NCI-H1694 (cell line): ENCODE data around the gene LRRC63.
"Not testable (repeated sequence)": the region's sequence is repeated elsewhere in the genome, so short reads cannot be mapped to it uniquely, and the experiment has no call there.

ENCODE experiments used
- DNase-seq: peaks from one replicate; lab custom pipeline; 2025; lab: John Stamatoyannopoulos, UW

Gene LRRC63

DNA sequence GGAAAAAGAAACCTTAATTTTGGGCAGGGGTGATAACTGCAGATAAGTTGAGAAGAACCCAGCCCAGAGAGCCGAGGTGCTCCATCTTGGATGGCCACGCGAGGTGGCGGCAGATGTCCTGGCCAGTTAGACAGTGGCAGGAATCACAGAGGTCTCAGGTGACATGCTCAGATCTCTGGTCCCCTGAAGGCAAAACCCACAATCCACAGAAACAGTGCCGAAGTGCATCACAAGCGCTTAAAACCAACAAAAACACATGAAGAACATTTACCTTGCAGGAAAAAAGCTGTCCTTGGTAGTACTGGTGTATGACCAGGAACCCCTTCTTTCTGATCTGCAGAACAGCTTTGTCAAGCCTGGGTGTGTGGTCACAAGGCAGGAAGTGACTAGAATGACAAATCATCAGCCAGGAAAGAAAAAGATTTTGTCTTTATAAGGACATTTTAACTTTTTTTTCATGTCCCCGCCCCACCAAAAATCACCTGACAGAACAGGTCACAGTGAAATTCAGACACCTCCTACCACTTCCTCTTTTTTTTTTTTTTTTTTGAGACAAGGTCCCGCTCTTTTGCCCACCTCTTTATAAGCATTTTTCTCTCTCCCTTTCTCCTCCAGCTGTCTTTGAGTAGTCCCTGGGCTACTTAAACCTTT is 29.8 kb upstream of the LRRC63 start, which contains the start of gene LCP1:
LCP1 (minus strand) TSS at position 338 of the 651 bp plus-strand sequence. CDS start 22,515 bp downstream, outside the sequence.
- no peak for DNase-seq

DNA sequence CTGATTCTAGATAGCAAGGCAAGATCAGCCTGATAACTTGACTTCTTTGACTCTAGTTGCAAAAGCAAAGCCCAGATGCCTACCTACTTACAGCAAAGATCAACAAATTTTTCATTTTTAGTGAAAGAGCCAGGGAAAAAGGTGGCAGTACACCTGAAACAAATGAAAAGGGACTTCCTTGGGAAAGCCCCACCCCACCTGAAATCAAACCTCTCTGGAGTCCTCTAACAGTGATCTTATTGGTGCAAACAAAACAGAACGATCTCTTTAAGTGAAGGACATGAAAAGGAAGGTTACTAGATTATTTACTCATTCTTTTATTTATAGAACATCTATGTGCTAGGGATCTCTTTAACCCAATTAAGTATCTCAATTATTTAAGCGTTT is 29.2 kb upstream of the LRRC63 start:
- DNase-seq = no peak

DNA sequence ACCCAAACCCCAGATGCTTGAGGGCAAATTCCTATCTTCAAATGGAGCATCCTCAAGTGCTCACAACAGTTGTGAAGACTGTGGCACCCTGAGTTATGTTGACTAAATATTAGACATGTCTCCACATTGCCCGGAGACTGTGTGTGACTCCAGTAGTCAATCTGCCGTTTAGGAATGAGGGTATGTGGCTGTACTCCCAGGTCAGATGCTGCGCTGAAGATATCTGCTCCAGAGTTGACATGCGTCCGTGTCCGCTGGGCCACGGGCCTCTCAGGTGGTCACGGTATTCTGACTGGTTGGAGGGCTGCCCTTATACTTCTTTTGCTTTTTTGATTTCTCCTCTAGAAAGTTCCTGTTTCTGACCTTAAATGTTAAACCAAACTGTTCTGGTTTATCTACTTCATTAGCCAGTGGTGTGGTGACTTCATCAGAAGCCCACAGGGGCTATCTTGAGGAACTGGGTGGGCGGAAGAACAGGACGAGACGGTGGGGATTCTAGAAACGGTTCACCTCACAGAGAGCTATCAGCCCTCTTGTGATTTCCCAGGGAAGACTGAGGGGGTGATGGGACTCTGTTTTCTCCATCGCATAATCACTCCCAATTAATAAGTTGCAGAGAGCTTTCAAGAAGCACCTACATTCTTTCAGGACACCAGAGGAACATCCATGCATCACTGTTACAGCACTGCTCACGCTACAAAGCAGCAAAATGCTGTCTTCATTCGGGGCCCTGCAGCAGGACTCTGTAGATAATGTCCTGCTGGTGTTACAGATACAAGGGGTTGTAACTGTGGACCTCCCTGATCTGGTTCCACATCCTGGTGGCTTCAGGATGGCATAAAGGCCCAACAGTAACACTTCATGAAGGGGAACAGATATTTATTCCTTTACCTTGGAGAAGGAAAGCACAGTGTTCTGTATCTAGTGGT is 28.4 kb upstream of the LRRC63 start:
- DNase-seq = no peak

DNA sequence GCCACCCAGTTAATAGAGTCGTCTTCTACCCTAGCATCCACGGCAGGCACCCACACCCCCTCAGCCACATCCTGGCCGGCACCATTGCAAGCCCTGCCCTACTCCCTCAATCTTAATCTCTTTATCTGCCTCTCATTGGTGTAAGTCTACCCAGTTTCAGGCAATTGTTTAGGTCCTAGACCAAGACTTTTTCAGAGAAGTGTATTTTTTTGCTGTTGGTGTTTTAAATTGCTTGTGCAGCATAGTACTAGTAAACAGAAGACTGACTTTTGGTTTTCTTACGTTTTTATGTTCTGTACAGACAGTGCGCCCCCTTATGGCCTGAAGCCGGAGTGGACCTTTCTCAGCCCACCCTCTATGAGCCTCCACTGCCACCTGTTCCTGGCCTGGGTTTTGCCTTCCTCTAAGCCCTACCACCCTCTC is 27.4 kb upstream of the LRRC63 start:
- no peak for DNase-seq

GRCh38 chr13:46185634-46186033 is 26.1 kb upstream of the LRRC63 start:
- no peak for DNase-seq

- DNase-seq = no peak
Measured at GRCh38 chr13:46192412-46192811, 19.3 kb upstream of the LRRC63 start.

DNA sequence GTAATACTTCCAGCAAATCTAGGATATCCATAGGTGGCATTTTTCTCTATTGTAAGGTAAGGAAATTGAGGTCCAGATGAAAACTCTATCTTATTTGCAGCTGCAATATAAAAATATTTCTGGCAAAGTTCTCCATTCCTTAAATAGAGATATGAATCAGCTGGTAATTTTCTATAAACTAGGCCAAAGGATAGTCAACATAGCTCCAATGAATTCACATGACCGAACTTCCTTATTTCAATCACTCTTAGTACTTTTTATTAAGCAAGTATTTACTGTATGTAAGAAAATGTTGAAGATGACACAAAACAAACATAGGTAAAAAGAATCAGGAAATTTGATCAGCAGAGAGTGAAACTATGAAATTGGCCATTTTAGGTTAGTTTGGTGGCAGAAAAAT is 16.7 kb upstream of the LRRC63 start:
- DNase-seq = no peak

DNA sequence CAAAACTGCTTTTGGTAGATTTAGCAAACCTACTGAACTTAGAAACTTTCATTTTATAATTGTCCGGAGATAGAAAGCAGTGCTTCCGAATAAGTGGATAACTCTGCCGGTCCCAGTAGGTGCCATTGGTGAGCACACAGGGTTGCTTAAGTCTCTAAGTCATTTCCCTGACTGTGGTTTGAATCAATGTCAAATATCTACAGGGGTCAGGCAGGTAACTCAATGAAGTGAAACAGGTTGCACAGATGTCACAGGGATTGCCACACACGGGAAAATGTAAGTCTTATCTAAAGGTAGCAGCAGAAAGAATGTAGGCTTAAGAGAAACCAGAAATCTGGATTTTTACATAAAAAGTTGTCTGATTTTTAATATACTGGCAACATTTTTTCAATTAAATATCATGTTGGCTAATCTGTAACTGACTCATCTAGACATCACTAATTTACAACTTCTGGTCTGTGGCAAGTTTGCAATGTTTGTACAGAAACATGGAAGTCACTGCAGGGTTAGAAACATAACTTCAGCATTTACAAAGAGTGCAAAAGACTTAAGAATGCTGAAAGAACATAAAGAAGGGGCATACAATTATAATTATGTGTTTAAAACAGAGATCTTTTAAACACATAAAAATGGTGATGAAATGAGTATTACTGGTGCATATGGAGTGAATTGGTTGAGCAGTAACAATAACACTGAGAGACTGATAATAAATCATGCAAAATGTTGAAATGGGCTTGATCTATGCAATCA is 14.3 kb upstream of the LRRC63 start:
- no peak for DNase-seq

DNA sequence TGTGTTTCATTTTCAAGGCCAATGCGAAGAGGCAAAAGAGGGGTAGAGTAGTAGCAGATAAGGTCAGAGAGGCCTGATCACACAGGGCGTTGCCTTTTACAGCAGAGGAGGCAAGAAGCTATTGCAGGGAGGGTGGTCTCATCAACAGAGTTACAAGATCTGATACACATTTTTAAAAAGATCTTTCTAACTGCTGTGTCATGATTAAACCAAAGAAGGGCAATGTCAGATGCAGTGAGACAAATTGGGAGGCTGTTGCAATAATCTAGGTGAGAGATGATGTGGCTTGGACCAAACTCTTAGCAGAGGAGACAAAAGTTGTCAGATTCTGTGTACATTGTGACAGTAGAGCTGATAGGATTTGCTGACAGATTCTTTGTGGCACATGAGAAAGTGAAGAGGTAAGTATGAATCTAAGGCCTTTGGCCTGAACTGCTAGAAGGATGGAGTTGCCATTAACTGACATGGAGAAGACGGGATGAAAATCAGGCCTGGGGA is 13.0 kb upstream of the LRRC63 start:
- DNase-seq = no peak

GRCh38 chr13:46202188-46202795 is 9.4 kb upstream of the LRRC63 start:
- no peak for DNase-seq

DNA sequence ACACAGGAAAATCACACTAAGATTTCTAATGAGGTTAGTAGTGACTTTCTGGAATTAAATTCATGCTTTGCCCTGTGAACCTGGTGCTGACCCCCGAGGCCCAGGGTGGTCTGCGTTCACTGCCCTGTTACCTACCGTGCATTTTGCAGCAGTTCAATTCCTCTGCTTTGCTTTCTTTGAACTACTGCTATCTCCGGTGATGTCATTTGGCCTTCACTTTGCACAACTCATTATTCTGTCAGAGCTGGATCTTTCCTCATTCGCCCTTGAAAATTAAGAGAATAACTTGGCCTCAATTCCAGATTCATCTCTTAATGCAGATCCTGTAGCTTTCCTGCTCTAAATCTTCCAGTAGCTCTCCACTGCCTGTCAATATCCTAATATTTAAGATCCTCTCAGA is 8.8 kb upstream of the LRRC63 start:
- no peak for DNase-seq

DNA sequence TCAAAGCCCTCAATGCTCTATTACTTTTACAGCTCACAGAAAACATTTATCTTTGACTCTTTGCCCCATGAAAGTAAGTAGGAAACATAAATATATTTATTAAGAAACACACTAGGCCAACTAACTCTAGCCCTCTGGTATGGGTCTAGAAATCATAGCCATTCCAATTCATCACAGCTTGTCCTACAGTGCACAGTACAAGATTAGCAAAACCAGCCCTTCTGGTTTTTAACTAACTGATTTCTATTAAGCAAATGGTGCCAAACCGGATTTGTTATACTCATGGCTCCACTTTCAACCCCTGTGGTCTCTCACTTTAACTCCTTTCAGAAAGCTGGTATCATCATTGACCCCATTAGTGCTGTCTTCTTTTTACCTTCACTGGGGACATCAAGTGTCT is 5.6 kb upstream of the LRRC63 start:
- DNase-seq = no peak

DNA sequence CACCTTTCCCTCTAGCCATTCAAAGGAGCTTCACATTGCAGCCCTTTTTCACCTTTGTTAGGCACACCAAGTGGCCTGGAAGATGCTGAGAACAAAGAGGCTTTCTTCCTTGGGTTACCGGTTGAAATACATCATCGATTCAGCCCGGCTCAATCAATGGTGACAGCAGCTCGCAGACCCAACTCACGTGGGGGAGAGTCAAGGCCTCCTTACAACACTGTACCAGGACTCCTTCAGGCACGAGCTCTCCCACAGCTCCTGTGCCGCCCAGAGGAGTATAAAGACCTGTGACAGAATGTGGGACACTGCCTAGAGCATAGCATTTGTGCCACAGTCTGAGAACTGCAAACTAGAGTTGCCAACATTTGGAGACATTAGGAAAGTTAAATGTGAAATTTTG is 3.9 kb upstream of the LRRC63 start:
- DNase-seq = no peak

DNA sequence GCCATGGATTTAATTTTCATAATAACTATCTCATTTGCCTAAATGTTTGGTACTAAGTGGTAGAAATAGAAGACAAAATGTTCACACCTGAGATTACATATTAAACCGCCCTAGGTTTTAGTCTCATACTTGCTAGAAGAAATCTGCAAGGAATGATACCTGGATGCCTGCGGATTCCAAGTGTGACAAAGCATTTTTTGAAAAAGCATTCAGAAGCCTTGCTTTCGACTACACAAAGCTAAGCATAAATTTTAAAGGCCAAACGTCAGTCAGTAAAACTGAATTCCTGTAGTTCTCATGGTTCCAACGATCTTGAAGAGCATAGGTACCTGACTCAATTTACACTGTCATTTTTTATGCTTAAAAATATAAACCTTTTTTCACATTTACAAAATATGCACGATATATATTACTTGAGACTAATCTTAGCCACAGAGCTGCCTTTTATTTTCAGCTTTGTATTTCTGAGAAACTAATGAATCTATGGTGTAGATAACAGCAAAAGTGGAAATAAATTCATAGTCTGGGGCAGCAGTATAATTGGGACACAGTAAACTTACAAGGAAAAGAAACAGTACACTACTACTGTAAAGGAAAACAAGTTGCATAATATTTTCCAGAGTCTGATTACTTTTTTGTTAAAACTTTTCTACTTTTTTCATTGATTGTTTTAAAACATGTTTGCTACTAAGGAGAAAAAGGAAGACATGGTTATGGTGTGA is 1.2 kb upstream of the LRRC63 start:
- no peak for DNase-seq

DNA sequence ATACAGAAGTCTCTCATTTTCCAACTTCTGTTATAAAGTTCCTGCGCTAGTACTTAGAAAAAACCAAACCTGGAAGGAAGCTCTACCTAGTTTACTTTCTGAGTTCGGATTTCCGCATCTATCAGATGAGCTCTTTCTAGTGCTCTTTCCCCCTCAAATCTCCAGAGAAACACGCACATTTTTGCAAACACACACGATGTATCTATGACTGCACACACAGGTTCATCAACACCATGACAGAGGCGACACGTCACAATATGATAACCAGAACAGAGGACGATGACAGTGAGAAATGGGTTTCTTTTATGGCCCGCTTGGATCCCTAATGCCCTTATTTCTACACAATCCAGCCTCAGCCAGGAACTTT is 629 bp upstream of the LRRC63 start:
- DNase-seq = peak; percentile 1

DNA sequence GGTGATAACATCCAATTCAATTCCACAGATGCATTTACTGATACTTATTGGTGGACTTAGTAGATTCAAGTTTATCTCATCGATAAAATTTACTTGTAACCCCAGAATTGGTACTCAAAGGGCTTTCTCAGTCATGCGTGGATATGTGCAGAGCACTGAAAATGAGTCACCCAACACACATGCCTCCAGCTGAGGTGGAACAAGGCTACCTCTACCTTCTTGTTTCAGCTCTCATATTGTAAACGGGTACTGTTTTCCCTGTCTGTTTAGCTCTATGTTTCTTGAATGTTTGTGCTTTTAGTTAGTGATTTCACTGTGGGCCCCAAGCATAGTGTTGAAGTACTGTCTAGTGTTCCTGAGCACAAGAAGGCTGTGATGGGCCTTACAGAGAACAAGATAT is 1.5 kb downstream of the LRRC63 start:
- DNase-seq = no peak

DNA sequence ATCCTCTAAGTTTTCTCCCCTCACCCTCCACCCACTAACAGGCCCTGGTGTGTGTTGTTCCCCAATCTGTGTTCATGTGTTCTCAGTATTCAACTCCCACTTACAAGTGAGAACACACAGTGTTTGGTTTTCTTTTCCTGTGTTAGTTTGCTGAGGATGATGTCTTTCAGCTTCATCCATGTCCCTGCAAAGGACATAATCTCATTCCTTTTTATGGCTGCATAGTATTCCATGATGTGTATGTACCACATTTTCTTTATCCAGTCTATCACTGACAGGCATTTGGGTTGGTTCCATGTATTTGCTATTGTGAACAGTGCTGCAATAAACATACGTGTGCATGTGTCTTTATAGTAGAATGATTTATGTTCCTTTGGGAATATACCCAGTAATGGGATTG is 3.0 kb downstream of the LRRC63 start:
- DNase-seq = not testable (repeated sequence)

GRCh38 chr13:46220234-46220633 is 8.5 kb downstream of the LRRC63 start:
- not testable (repeated sequence) for DNase-seq

DNA sequence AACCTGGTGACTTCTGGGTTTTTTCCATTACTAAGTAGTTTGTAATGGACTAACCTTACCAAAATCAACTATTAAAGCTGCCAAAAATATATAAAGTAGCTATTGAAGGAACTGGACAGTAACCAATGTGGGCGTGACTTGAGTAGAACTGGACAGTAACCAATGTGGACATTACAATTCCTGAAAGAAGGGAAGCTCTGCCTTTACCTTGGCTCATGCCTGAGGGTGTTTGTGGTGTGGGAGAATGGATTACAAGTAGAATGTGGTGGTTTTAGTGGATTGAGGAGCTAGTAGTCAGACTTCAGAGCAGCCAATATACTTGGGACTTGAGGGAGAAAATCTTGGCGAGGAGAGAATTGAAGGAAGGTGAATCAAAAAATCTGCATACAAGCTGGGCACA is 17.5 kb downstream of the LRRC63 start:
- DNase-seq = no peak

- DNase-seq = no peak
Measured at GRCh38 chr13:46232281-46232680, 20.6 kb downstream of the LRRC63 start.

DNA sequence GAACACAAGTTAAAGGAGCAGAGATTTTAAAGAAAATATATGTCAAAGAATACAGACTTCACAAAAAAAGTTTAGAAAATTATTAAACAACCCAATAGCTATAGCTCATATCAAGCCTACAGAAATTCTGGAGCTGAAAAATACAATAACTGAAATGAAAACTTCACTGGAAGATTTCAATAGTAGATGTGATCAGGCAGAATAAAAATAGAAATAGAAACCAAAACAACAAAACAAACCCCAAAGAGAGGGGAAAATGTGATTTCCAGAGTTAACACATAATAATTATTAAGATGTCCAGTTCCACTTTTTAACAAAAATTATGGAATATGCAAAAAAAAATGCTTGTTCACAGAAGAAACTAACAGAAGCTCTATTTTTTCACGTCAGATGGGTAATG is 23.6 kb downstream of the LRRC63 start:
- DNase-seq = no peak
